PFSK-1 (cell line): Measurements from ENCODE around the gene MAPK12.

Experiments used
- FOXP2 ChIP-seq: optimal IDR thresholded peaks from 2 replicates; pipeline ENCODE3; 2011; ENCODE audit warnings: borderline replicate concordance, control low read depth, inconsistent platforms; ENCODE audit not compliant: insufficient read depth; ENCODE audit errors: extremely low read length, extremely low read depth
- POLR2AphosphoS5 ChIP-seq: IDR thresholded peaks from 2 replicates; pipeline ENCODE4 v1.6.1; 2012; ENCODE audit warnings: low read depth, mild to moderate bottlenecking, control low read depth, low read length, moderate library complexity
- REST ChIP-seq, 2 experiments: IDR thresholded peaks; 2 replicates each; pipeline versions ENCODE4 v1.6.1 to v1.8.0; 2011 to 2012; ENCODE audit warnings: low read depth in 2 of 2, low read length in 2 of 2, control low read depth in 1 of 2, inconsistent platforms in 1 of 2, mild to moderate bottlenecking in 1 of 2, moderate library complexity in 1 of 2; ENCODE audit not compliant: insufficient read depth in 1 of 2
- SIN3A ChIP-seq: IDR thresholded peaks from 2 replicates; pipeline ENCODE4 v1.6.1; 2012; ENCODE audit warnings: mild to moderate bottlenecking, low read length, moderate library complexity, borderline replicate concordance; ENCODE audit not compliant: insufficient read depth
- TAF1 ChIP-seq: IDR thresholded peaks from 2 replicates; pipeline ENCODE4 v1.6.1; 2012; ENCODE audit warnings: low read length, control low read depth, borderline replicate concordance; ENCODE audit not compliant: insufficient read depth

Gene MAPK12

GRCh38 chr22:50272044-50272802, 10.7 kb upstream of the MAPK12 start:
- no peak for TF ChIP-seq FOXP2
- no peak for TF ChIP-seq POLR2AphosphoS5
- TF ChIP-seq TAF1: no peak
- TF ChIP-seq SIN3A: no peak
- TF ChIP-seq REST (IDR thresholded peaks at IDR 0.05; ENCODE audit: insufficient read depth in 1 of 2, low read depth in 2 of 2, low read length in 2 of 2): no peak

GRCh38 chr22:50271519-50271970, 10.1 kb upstream of the MAPK12 start:
- TF ChIP-seq FOXP2: no peak
- peak in 1 of 2 experiments; percentile 4; a peak in 1 of 4 replicates for TF ChIP-seq REST (IDR thresholded peaks at IDR 0.05; ENCODE audit: insufficient read depth in 1 of 2, low read depth in 2 of 2, low read length in 2 of 2)

GRCh38 chr22:50270666-50271394, 9.3 kb upstream of the MAPK12 start:
- no peak for TF ChIP-seq POLR2AphosphoS5
- TF ChIP-seq SIN3A: peak; percentile 70; the same call in 1 of the 2 replicates
- TF ChIP-seq TAF1: no peak
- peak; percentile 97 to 98 for TF ChIP-seq REST (IDR thresholded peaks at IDR 0.05; ENCODE audit: insufficient read depth in 1 of 2, low read depth in 2 of 2, low read length in 2 of 2)
- TF ChIP-seq FOXP2: no peak

GRCh38 chr22:50269970-50270665, 8.6 kb upstream of the MAPK12 start, which contains the start of gene MAPK11:
Gene MAPK11 (minus strand): TSS chr22:50270380. CDS start chr22:50270292, 88 bp downstream.
- TF ChIP-seq TAF1: no peak
- no peak for TF ChIP-seq REST (IDR thresholded peaks at IDR 0.05; ENCODE audit: insufficient read depth in 1 of 2, low read depth in 2 of 2, low read length in 2 of 2)
- no peak for TF ChIP-seq POLR2AphosphoS5
- no peak for TF ChIP-seq FOXP2
- TF ChIP-seq SIN3A: no peak
